K562 (cell line): ENCODE results near the gene UBE2E3. TPM values are rescaled to one million over a fixed set of nuclear protein-coding genes. Genes with fewer than 3 reads are reported as not detected.

ENCODE experiments used
- ATAC-seq: fragments of 200-7000 bp; cut with Tn5 transposase; 3 replicates; pipeline ENCODE4 v1.9.1; 2020; ENCODE audit warnings: moderate library complexity
- BruUV-seq: library from RNA; stranded (reverse); fragments of 400-500 nt; replicated peaks from 2 replicates; lab custom pipeline; 2021; lab: Mats Ljungman, UMichigan
- CTCF ChIA-PET: fragments of 300-600 bp; formaldehyde crosslinking; extraction: SDS; loops from one replicate; lab custom pipeline; 2021; ENCODE audit warnings: low intra/inter-chr PET ratio; lab: Yijun Ruan, JAX
- POLR2A ChIA-PET: fragments of 300-600, 350-650 bp; sonication (Branson Sonifier 250); formaldehyde crosslinking; extraction: SDS; loops from one replicate; lab custom pipeline; 2021; ENCODE audit warnings: antibody characterized with exemption, inconsistent platforms; lab: Yijun Ruan, JAX
- DNase-seq, 4 experiments: peaks; one replicate each; pipeline versions ENCODE4 v3.0.0 to v3.0.0-alpha.2; 2011 to 2018; ENCODE audit warnings: low spot score in 3 of 4, mixed read lengths in 3 of 4; ENCODE audit errors: extremely low read depth in 1 of 4
- FAIRE-seq: peaks from 2 replicates; lab custom pipeline; 2011; peaks lifted over from hg19 to GRCh38; lab: Jason Lieb, UNC
- H2AFZ ChIP-seq: 2 replicates; pipeline ENCODE4 v1.6.0; 2011; ENCODE audit warnings: low read depth, low read length, control low read depth, inconsistent platforms
- H3K27ac ChIP-seq: fragments of 200-600 bp; 3 replicates; pipeline ENCODE4 v1.8.0; 2011; ENCODE audit warnings: low read depth, mild to moderate bottlenecking, control low read depth, inconsistent platforms, low read length, moderate library complexity, mixed read lengths; ENCODE audit errors: extremely low read depth
- H3K27me3 ChIP-seq, 2 experiments: fragments of 300-600 bp in 1 of 2; 2 replicates in 1 of 2; 3 replicates in 1 of 2; pipeline versions ENCODE4 v1.6.0 to v1.8.0; 2011; ENCODE audit warnings: inconsistent platforms in 2 of 2, low read length in 2 of 2, mild to moderate bottlenecking in 1 of 2, mixed read lengths in 1 of 2, moderate library complexity in 1 of 2; ENCODE audit not compliant: control insufficient read depth in 2 of 2, insufficient read depth in 2 of 2
- H3K36me3 ChIP-seq: fragments of 300-600 bp; 3 replicates; pipeline ENCODE4 v1.8.0; 2011; ENCODE audit warnings: mild to moderate bottlenecking, low read length, inconsistent platforms; ENCODE audit not compliant: control insufficient read depth, insufficient read depth
- H3K4me1 ChIP-seq, 2 experiments: fragments of 200-600 bp in 1 of 2; replicated peaks in 1 of 2; 2 replicates in 1 of 2; 3 replicates in 1 of 2; pipeline versions ENCODE4 v1.5.1 to v1.8.0; 2011; ENCODE audit warnings: inconsistent platforms in 2 of 2, low read length in 2 of 2, mild to moderate bottlenecking in 1 of 2, mixed read lengths in 1 of 2, moderate library complexity in 1 of 2; ENCODE audit not compliant: control insufficient read depth in 2 of 2, insufficient read depth in 2 of 2
- H3K4me2 ChIP-seq: 2 replicates; pipeline ENCODE4 v1.6.1; 2011; ENCODE audit warnings: low read length, control low read depth, inconsistent platforms, mixed read lengths; ENCODE audit not compliant: insufficient read depth
- H3K4me3 ChIP-seq: fragments of 200-600 bp; sonication (generic), shearing (Covaris generic); 2 replicates; pipeline ENCODE4 v1.5.1; 2016; ENCODE audit warnings: control low read depth, inconsistent platforms
- H3K79me2 ChIP-seq: fragments of 200-600 bp; 3 replicates; pipeline ENCODE4 v1.8.0; 2011; ENCODE audit warnings: low read length, inconsistent platforms; ENCODE audit not compliant: control insufficient read depth, insufficient read depth
- H3K9ac ChIP-seq, 2 experiments: 2 replicates each; pipeline versions ENCODE4 v1.6.0 to v1.6.1; 2011; ENCODE audit warnings: low read depth in 2 of 2, low read length in 2 of 2, control low read depth in 1 of 2, inconsistent platforms in 1 of 2, mild to moderate bottlenecking in 1 of 2, mixed read lengths in 1 of 2; ENCODE audit not compliant: insufficient read depth in 1 of 2
- H3K9me1 ChIP-seq: one replicate; pipeline ENCODE4 v1.6.0; 2011; ENCODE audit warnings: inconsistent platforms, mild to moderate bottlenecking, low read length, moderate library complexity; ENCODE audit not compliant: control insufficient read depth, insufficient read depth
- H3K9me3 ChIP-seq: replicated peaks from 2 replicates; pipeline ENCODE4 v1.5.1; 2011; ENCODE audit warnings: low read depth, low read length, inconsistent platforms; ENCODE audit not compliant: control insufficient read depth, insufficient read depth
- H4K20me1 ChIP-seq: replicated peaks from 2 replicates; pipeline ENCODE4 v1.6.1; 2011; ENCODE audit warnings: low read length, inconsistent platforms, mixed read lengths; ENCODE audit not compliant: control insufficient read depth, insufficient read depth
- BACH1 ChIP-seq: fragments of 200-800 bp; sonication (Bioruptor generic); IDR thresholded peaks from 2 replicates; pipeline ENCODE4 v1.6.1; 2016; ENCODE audit warnings: missing genetic modification characterization, missing compliant biosample characterization
- BCOR ChIP-seq: fragments of 450-650 bp; IDR thresholded peaks from 2 replicates; pipeline ENCODE4 v1.6.1; 2016
- HNRNPH1 ChIP-seq: fragments of 200-400 bp; formaldehyde crosslinking; optimal IDR thresholded peaks from 2 replicates; pipeline ENCODE3; 2017; ENCODE audit warnings: low read depth, mild to moderate bottlenecking, low read length, moderate library complexity
- JUND ChIP-seq, 2 experiments: IDR thresholded peaks; 2 replicates in 1 of 2; 3 replicates in 1 of 2; pipeline ENCODE4 v1.6.1; 2011; ENCODE audit warnings: borderline replicate concordance in 2 of 2, low read depth in 2 of 2, low read length in 2 of 2, improper control_type of control experiment in 1 of 2, missing biosample characterization in 1 of 2, missing genetic modification characterization in 1 of 2, missing genetic modification reagents in 1 of 2
- MTA1 ChIP-seq: fragments of 450-650 bp; IDR thresholded peaks from 2 replicates; pipeline ENCODE4 v1.6.1; 2017; ENCODE audit warnings: borderline replicate concordance
- RCOR1 ChIP-seq, 2 experiments: IDR thresholded peaks; 2 replicates each; pipeline ENCODE4 v1.6.1; 2012; ENCODE audit warnings: low read depth in 2 of 2, low read length in 2 of 2, borderline replicate concordance in 1 of 2, improper control_type of control experiment in 1 of 2
- RFX7 ChIP-seq: fragments of 250-450 bp; sonication (Bioruptor Pico); IDR thresholded peaks from 2 replicates; pipeline ENCODE4 v1.5.1; 2021; ENCODE audit warnings: mild to moderate bottlenecking
- ZNF282 ChIP-seq: sonication (generic); formaldehyde crosslinking; IDR thresholded peaks from 2 replicates; pipeline ENCODE4 v1.8.1; 2023; ENCODE audit warnings: missing genetic modification reagents
- ZNF766 ChIP-seq: fragments of 200-800 bp; sonication (Bioruptor generic); conservative IDR thresholded peaks from 2 replicates; pipeline ENCODE4 v1.6.1; 2016; ENCODE audit warnings: missing genetic modification characterization, missing compliant biosample characterization
- WGBS: fragments of 100-300 bp; shearing (Covaris generic); methylation state at CpG from one replicate; pipeline ENCODE4 v1.1.6; 2016; ENCODE audit warnings: low coverage, mixed read lengths; ENCODE audit not compliant: insufficient coverage; ENCODE audit errors: missing lambda C conversion rate; 5-methylcytosine and 5-hydroxymethylcytosine counted together
- in situ Hi-C: fragments of 300-500 bp; cut with MboI; formaldehyde crosslinking; loops from 4 replicates; pipeline ENCODE4 v1.15.0; 2018; ENCODE audit warnings: inconsistent platforms, mixed read lengths
- intact Hi-C: fragments of 100-400 bp; cut with micrococcal nuclease; formaldehyde crosslinking; loops from 2 replicates; pipeline ENCODE4 v1.14.2; 2022
- polyA plus RNA-seq, 8 experiments: library from polyadenylated mRNA; depleted of rRNA in 4 of 8; stranded (reverse) in 5 of 8; unstranded in 3 of 8; fragments of >200 nt; fragmentation: Nextera tagmentation in 2 of 8; fragmentation: Illumina TruSeq in 1 of 8; extraction: Ambion mirVana in 2 of 8; extraction: Trizol in 1 of 8; gene quantifications; 2 replicates each; pipeline versions ENCODE4 v1.2.1 to v1.2.3, GENCODE V29; 2011 to 2014; ENCODE audit warnings: inconsistent platforms in 1 of 8, missing spikeins in 1 of 8
- total RNA-seq, 7 experiments: library from RNA; depleted of rRNA in 6 of 7; stranded (reverse); fragments of >200 nt in 6 of 7; fragmentation: Illumina TruSeq in 2 of 7; extraction: Trizol in 2 of 7; gene quantifications; 2 replicates each; pipeline versions ENCODE4 v1.2.1 to v1.2.3, GENCODE V29; 2011 to 2021; ENCODE audit warnings: low replicate concordance in 1 of 7
- TF ChIP-seq, protein P1 (sequence below), 2 experiments: fragments of 450-650 bp; IDR thresholded peaks; 2 replicates each; pipeline ENCODE4 v1.6.1; 2016
- TF ChIP-seq, protein P2 (sequence below): fragments of 250-450 bp; sonication (Bioruptor Pico); IDR thresholded peaks from 2 replicates; pipeline ENCODE4 v1.5.0; 2020; ENCODE audit warnings: mild to moderate bottlenecking
- TF ChIP-seq, protein P3 (sequence below): fragments of 450-650 bp; formaldehyde crosslinking; IDR thresholded peaks from 2 replicates; pipeline ENCODE4 v1.4.0; 2022; ENCODE audit warnings: missing genetic modification characterization
- TF ChIP-seq, protein P4 (sequence below), 2 experiments: IDR thresholded peaks in 1 of 2; conservative IDR thresholded peaks in 1 of 2; 2 replicates each; pipeline ENCODE4 v1.6.1; 2016; ENCODE audit warnings: low read depth in 2 of 2, mild to moderate bottlenecking in 1 of 2, missing compliant biosample characterization in 1 of 2, missing genetic modification characterization in 1 of 2, moderate library complexity in 1 of 2

The UBE2E3 gene
- total and polyA plus RNA-seq, 9 of the 15 experiments (the other 6 are each of a cell fraction or from before 2014, with no cell fraction given), result 58.2 to 173 (median 78.0) TPM

DNA sequence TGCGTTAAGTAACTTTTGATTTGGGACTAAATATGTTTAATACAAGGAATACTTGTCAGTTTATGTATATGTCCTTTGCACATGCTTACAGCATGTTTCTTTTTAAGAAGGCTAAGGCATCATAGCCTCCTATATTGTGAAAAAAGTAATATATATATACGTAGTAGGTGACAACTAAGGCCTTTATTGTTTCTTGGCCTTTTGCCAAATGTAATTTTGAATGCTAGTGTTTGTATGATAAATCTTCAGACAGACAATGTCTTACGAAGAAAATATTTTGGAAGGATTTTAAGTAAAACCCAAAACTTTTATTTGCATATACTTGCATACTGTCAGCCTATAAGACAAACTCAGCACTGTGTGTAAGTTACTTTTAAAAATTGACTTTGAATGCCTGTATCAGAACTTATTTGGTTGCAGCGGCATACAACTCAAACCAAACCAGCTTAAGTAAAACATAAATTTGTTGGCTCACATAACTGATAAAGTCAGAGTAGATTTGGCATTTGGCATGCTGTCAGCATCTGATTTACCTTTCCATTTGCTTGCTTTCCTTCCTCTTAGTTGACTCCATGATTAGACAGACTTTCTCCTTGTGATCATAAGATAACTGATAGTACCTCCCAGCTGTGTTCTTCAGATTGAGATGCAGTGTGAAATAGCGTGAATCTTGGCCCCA lies 24.4 kb downstream of the UBE2E3 start:
- Histone ChIP-seq H3K9me3 (no peaks in the 10 kb centered on the region), H3K27ac (no peak overlapping the region), H3K79me2 (peaks cover 84% of the 10 kb centered on the region), H3K4me1 (peaks cover 3 to 10% of the 10 kb centered on the region in 2 experiments; a peak in 3 of 5 replicates), H4K20me1 (0 out of 2 replicates have a peak, but pooled peaks cover 4% of the 10 kb centered on the region), H3K4me3 (no peak overlapping the region), H3K9me1 (no peaks in the 10 kb centered on the region), H3K4me2 (no peak overlapping the region), H3K36me3 (no peaks in the 10 kb centered on the region), H3K27me3 (no peaks in the 10 kb centered on the region), H3K9ac (no peak overlapping the region), H2AFZ (no peak overlapping the region)
- FAIRE-seq (no peak), ATAC-seq (no peak), DNase-seq (peak in 1 of 4 experiments; percentile 27)
- intact Hi-C loops (no loop called here), in situ Hi-C loops (no loop called here)
- ChIA-PET POLR2A (interaction anchor here (0.5 to 1.1 kb wide), 3 partner anchors 19 to 26 kb away, joined by 3 to 6 read pairs (median 3); no protein-coding TSS in a partner anchor), CTCF (no interaction called here)
- 51% methylated on average over 5 of the region's 5 CpGs for WGBS
- BruUV-seq, result no TSS peak
- TF ChIP-seq RFX7 (CRISPR knock-in tag), result no peak
- peak in 1 of 2 experiments; percentile 61; a peak in 2 of 4 replicates for TF ChIP-seq RCOR1 (IDR thresholded peaks at IDR 0.05; ENCODE audit: borderline replicate concordance in 1 of 2, low read depth in 2 of 2, low read length in 2 of 2)
- TF ChIP-seq, protein P1, sequence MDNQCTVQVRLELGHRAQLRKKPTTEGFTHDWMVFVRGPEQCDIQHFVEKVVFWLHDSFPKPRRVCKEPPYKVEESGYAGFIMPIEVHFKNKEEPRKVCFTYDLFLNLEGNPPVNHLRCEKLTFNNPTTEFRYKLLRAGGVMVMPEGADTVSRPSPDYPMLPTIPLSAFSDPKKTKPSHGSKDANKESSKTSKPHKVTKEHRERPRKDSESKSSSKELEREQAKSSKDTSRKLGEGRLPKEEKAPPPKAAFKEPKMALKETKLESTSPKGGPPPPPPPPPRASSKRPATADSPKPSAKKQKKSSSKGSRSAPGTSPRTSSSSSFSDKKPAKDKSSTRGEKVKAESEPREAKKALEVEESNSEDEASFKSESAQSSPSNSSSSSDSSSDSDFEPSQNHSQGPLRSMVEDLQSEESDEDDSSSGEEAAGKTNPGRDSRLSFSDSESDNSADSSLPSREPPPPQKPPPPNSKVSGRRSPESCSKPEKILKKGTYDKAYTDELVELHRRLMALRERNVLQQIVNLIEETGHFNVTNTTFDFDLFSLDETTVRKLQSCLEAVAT (IDR thresholded peaks at IDR 0.05), result no peak
- no peak for TF ChIP-seq MTA1
- TF ChIP-seq, protein P2, sequence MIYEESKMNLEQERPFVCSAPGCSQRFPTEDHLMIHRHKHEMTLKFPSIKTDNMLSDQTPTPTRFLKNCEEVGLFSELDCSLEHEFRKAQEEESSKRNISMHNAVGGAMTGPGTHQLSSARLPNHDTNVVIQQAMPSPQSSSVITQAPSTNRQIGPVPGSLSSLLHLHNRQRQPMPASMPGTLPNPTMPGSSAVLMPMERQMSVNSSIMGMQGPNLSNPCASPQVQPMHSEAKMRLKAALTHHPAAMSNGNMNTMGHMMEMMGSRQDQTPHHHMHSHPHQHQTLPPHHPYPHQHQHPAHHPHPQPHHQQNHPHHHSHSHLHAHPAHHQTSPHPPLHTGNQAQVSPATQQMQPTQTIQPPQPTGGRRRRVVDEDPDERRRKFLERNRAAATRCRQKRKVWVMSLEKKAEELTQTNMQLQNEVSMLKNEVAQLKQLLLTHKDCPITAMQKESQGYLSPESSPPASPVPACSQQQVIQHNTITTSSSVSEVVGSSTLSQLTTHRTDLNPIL (CRISPR knock-in tag), result no peak
- TF ChIP-seq ZNF282 (CRISPR knock-in tag), result no peak
- TF ChIP-seq, protein P3, sequence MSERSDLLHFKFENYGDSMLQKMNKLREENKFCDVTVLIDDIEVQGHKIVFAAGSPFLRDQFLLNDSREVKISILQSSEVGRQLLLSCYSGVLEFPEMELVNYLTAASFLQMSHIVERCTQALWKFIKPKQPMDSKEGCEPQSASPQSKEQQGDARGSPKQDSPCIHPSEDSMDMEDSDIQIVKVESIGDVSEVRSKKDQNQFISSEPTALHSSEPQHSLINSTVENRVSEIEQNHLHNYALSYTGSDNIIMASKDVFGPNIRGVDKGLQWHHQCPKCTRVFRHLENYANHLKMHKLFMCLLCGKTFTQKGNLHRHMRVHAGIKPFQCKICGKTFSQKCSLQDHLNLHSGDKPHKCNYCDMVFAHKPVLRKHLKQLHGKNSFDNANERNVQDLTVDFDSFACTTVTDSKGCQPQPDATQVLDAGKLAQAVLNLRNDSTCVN, result no peak
- TF ChIP-seq BCOR, result no peak
- TF ChIP-seq ZNF766, result no peak
- TF ChIP-seq, protein P4, sequence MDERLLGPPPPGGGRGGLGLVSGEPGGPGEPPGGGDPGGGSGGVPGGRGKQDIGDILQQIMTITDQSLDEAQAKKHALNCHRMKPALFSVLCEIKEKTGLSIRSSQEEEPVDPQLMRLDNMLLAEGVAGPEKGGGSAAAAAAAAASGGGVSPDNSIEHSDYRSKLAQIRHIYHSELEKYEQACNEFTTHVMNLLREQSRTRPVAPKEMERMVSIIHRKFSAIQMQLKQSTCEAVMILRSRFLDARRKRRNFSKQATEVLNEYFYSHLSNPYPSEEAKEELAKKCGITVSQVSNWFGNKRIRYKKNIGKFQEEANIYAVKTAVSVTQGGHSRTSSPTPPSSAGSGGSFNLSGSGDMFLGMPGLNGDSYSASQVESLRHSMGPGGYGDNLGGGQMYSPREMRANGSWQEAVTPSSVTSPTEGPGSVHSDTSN (CRISPR knock-in tag; IDR thresholded peaks at IDR 0.05; ENCODE audit: low read depth), result no peak
- TF ChIP-seq, protein P4 (tag; conservative IDR thresholded peaks at IDR 0.05; ENCODE audit: low read depth), result peak; percentile 72
- no peak for TF ChIP-seq HNRNPH1
- no peak for TF ChIP-seq JUND (IDR thresholded peaks at IDR 0.05; ENCODE audit: borderline replicate concordance, low read depth, low read length)
- no peak for TF ChIP-seq JUND (tag; IDR thresholded peaks at IDR 0.05; ENCODE audit: borderline replicate concordance, low read depth, low read length)
- no peak for TF ChIP-seq BACH1
